Raji (cell line): Measurements from ENCODE around the gene FIBP.

Source experiments
- POLR2A ChIP-seq: IDR thresholded peaks from 2 replicates; pipeline ENCODE4 v1.6.1; 2011; ENCODE audit warnings: low read depth, low read length, control low read depth; ENCODE audit not compliant: insufficient read depth

Gene FIBP

GRCh38 chr11:65885808-65886536 is 2.3 kb downstream of the FIBP start:
- TF ChIP-seq POLR2A: no peak

- no peak for TF ChIP-seq POLR2A
Observed at GRCh38 chr11:65885231-65885630, 3.0 kb downstream of the FIBP start.

- TF ChIP-seq POLR2A: peak; percentile 19; the same call in 1 of the 2 replicates
Observed at GRCh38 chr11:65884716-65885092, 3.6 kb downstream of the FIBP start.

GRCh38 chr11:65883786-65884715 is 4.2 kb downstream of the FIBP start:
- no peak for TF ChIP-seq POLR2A

GRCh38 chr11:65883058-65883761 is 5.1 kb downstream of the FIBP start:
- TF ChIP-seq POLR2A: no peak

- TF ChIP-seq POLR2A: no peak
Observed at GRCh38 chr11:65882120-65883057, 5.9 kb downstream of the FIBP start.

- TF ChIP-seq POLR2A: peak; percentile 9; the same call in 1 of the 2 replicates
Observed at GRCh38 chr11:65880844-65881421, 7.3 kb downstream of the FIBP start.

- no peak for TF ChIP-seq POLR2A
Observed at GRCh38 chr11:65880027-65880426, 8.2 kb downstream of the FIBP start.

GRCh38 chr11:65879617-65880016 is 8.7 kb downstream of the FIBP start, which contains the start of gene CTSW:
Gene CTSW (plus strand): TSS chr11:65879837. CDS start chr11:65879855, 18 bp downstream.
- TF ChIP-seq POLR2A: no peak

- peak; percentile 96 for TF ChIP-seq POLR2A
Observed at GRCh38 chr11:65873318-65874156, 14.7 kb downstream of the FIBP start.

- no peak for TF ChIP-seq POLR2A
Observed at GRCh38 chr11:65872586-65873317, 15.5 kb downstream of the FIBP start, which contains the start of gene EFEMP2. Gene EFEMP2 (minus strand): TSS chr11:65872800. CDS start chr11:65872354, 446 bp downstream.
